GM12872 (cell line): ENCODE data around the gene NEK10.

Source experiments
- TF ChIP-seq, protein P1 (sequence below): IDR thresholded peaks from 3 replicates; pipeline ENCODE4 v1.5.1; 2011; ENCODE audit warnings: low read depth, mild to moderate bottlenecking, low read length, moderate library complexity; ENCODE audit not compliant: insufficient read depth

The NEK10 gene

DNA sequence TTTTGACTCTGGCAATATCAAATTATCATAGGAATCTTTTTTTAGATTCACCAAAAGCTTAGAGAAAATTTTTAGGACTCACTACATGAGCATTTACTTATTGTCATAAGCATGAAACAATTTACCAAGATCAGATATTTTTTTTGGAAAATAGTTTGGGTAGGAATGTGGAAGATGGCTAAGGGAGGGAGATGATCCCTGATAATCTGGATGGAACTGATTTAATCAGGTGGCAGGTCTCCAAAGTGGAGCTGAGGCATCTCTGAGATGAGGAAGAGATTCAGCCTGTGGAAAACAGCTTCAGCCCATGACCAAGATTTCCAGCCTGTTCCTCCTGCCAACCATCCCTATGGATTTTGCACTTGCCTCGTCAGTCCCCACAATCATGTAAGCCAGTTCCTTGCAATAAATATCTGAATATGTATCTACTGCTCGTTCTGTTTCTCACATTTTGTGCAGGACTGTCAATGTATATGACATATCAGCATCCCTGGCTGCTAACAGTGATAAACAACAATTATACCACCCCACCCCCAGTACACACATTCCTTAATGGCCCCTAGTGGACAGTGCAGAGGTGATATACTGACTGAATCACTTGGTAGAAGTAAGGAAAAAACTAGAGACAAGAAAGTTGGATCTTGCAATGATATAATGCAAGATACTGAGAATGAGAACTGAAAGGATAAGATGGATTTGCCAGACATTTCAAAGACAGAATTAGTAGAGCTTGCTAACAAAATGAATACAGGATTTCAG, 183.8 kb downstream of the NEK10 start:
- TF ChIP-seq, protein P1, sequence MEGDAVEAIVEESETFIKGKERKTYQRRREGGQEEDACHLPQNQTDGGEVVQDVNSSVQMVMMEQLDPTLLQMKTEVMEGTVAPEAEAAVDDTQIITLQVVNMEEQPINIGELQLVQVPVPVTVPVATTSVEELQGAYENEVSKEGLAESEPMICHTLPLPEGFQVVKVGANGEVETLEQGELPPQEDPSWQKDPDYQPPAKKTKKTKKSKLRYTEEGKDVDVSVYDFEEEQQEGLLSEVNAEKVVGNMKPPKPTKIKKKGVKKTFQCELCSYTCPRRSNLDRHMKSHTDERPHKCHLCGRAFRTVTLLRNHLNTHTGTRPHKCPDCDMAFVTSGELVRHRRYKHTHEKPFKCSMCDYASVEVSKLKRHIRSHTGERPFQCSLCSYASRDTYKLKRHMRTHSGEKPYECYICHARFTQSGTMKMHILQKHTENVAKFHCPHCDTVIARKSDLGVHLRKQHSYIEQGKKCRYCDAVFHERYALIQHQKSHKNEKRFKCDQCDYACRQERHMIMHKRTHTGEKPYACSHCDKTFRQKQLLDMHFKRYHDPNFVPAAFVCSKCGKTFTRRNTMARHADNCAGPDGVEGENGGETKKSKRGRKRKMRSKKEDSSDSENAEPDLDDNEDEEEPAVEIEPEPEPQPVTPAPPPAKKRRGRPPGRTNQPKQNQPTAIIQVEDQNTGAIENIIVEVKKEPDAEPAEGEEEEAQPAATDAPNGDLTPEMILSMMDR = no peak

DNA sequence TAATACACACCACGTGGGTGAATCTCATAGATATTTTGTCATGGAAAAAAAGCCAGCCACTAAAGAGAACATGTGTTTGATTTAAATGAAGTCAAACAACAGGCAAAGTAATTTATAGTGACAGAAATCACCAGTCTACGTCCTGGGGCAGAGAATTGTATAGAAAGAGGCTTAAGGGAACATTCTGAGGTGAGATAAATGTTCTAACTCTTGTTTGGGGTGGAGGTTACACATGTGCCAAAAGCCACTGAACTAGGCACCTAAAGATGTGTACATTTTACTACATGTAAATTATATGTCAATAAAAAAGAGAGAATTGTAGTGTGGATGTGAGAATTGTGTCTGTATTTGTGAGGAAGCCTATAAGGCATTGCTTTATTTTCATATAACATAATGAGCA, 184.9 kb downstream of the NEK10 start:
- TF ChIP-seq, protein P1 = no peak

DNA sequence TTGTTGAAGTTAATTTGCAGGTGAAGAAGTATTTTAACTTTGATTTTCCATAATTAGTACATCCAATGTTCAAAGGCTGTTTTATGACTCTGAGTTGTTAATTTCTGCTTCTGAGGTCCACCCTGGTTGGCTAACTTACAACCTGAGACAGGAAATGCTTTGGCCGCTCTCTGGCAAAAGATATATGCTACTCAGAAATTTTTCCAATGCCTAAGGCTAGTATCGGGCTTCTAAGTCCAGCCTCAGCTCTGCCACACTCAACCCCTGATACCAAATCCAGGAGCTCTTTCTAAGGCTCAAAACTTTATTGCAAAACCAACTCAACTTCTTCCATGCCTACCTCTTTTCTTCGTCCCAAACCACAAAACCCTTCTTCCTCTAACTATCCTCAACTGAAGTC, 192.9 kb downstream of the NEK10 start:
- TF ChIP-seq, protein P1 = no peak

DNA sequence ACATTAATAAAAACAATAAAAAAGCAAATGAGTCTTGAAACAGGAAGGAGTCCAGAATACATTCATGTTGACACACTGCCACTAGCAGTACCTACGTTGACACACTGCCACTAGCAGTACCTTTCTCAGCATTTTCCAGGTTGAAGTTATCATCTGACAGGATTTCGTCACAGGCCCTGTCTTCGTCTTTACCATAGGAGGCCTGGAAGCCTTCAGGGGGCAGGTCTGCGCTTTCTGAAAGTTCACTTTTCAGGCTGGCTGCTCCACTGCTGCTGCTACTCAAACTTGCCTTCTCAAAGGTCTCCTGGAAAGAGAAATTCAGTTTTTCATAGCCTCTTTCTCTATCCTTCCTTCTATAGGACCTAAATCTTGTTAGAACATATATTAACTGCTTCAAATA, 194.7 kb downstream of the NEK10 start:
- TF ChIP-seq, protein P1 = no peak

DNA sequence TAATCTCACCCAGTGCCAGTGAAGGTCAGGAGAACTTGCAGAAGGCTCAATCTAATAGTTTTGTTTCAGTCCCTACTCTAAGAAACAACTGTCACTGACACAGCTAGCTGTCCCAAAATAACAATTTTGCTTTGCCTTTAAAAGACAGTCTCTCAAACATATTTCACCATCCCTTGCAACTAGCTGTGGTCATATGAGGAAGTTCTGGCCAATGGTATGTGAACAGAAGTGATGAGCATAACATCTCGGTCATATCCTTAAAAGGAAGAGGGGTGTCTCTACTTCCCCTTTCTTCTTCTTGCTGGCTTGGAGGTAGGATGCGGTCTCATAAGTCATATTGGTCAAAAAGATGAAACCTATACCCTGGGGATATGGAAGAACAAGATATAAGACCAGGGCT, 198.1 kb downstream of the NEK10 start:
- TF ChIP-seq, protein P1 = no peak

DNA sequence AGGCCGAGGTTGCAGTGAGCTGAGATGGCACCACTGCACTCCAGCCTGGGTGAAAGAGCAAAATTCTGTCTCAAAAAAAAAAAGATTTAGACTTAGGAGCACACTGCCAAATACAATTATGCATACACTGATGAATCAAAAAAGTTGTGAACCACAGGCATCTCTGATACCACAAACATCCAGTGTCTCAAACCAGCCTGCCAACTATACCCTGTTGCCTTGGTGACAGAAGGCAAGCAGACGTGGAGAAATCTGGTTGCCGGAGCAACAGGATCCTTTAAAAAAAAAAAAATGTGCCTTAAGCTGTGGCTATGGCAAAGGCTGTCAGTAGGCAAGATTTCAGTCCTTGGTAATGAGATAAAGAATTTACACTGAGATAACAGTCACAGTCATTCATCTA, 202.3 kb downstream of the NEK10 start:
- TF ChIP-seq, protein P1 = no peak

DNA sequence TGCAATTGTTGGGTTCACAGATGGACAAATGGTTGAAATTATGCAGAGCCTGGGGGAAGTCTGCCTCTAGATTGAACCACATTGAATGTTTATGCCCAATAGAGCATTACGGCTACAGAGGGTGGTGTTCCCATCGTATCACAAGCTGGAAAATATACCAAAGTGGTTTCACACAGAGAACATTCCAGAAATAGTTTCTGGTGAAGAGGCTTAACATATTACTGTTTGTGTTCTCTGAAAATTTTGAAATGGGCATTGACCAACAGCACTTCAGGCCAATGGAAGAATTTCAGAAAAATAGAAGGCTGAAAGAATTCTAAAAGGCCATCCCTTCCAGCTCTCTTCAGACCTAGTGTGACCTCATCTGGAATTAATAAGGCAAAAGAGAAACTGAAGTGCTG, 203.9 kb downstream of the NEK10 start:
- TF ChIP-seq, protein P1 = no peak
